ENCODE results near the gene SMYD3. TPM values are rescaled to one million over a fixed set of nuclear protein-coding genes. Genes with fewer than 3 reads are reported as not detected.

Gene SMYD3
- total RNA-seq, 1 experiment from 2014 or later: 25.5 TPM

DNA sequence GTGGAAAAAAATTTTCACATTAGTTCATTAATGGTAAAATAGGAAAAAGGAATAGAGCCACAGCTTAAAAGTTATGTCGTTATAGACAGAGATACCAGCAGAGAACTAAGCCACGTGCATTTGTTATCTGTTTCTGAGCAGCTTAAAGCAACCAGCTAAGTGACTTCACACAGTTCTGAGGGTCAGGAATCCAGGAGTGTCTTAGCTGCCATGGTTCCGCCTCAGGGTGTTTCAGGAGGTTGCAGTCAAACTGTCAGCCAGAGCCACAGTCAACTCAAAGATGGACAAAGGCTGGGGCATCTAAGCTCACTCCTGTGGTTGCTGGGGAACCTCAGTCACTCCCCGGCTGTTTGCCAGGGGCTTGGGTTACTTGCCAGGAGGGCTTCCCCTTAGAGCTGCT lies 515.8 kb downstream of the SMYD3 start:
- no peak overlapping the region for H2BK5ac ChIP-seq (ENCODE audit: insufficient read length, low read length)
- H2BK120ac ChIP-seq (ENCODE audit: low read depth, low read length, poor library complexity, severe bottlenecking): no peak overlapping the region
- H3K27ac Mint-ChIP-seq: no peak overlapping the region
- H3K9ac ChIP-seq (ENCODE audit: extremely low read depth, insufficient read length, low read length): no peak overlapping the region
- no peak overlapping the region for H4K5ac ChIP-seq (ENCODE audit: insufficient read length, low read depth, low read length)
- no peak overlapping the region for H3K14ac ChIP-seq (ENCODE audit: insufficient read depth, low read length)
- H2BK12ac ChIP-seq (ENCODE audit: insufficient read length, low read depth, low read length): no peak overlapping the region
- TF ChIP-seq, protein P1, sequence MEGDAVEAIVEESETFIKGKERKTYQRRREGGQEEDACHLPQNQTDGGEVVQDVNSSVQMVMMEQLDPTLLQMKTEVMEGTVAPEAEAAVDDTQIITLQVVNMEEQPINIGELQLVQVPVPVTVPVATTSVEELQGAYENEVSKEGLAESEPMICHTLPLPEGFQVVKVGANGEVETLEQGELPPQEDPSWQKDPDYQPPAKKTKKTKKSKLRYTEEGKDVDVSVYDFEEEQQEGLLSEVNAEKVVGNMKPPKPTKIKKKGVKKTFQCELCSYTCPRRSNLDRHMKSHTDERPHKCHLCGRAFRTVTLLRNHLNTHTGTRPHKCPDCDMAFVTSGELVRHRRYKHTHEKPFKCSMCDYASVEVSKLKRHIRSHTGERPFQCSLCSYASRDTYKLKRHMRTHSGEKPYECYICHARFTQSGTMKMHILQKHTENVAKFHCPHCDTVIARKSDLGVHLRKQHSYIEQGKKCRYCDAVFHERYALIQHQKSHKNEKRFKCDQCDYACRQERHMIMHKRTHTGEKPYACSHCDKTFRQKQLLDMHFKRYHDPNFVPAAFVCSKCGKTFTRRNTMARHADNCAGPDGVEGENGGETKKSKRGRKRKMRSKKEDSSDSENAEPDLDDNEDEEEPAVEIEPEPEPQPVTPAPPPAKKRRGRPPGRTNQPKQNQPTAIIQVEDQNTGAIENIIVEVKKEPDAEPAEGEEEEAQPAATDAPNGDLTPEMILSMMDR (conservative IDR thresholded peaks at IDR 0.05): no peak
- H4K20me1 ChIP-seq (ENCODE audit: control insufficient read depth, insufficient read depth, insufficient read length): no peaks in the 10 kb centered on the region
- H3K4me1 ChIP-seq (ENCODE audit: insufficient read depth, low read length): 0 out of 2 replicates have a peak, but pooled peaks cover 3% of the 10 kb centered on the region
- no peaks in the 10 kb centered on the region for H3K79me1 ChIP-seq (ENCODE audit: insufficient read depth, low read depth, low read length, poor library complexity, severe bottlenecking)
- no peaks in the 10 kb centered on the region for H3K36me3 Mint-ChIP-seq (ENCODE audit: insufficient read depth in 1 of 3, low read depth in 3 of 3)
- no peak overlapping the region for H4K91ac ChIP-seq (ENCODE audit: insufficient read length, low read depth, low read length)
- H2AK5ac ChIP-seq (ENCODE audit: insufficient read length, low read length): no peak overlapping the region
- H3K27ac ChIP-seq (ENCODE audit: insufficient read length, low read depth, low read length): no peak overlapping the region
- no peak overlapping the region for H2BK15ac ChIP-seq (ENCODE audit: low read depth, low read length)
- H3K4me1 Mint-ChIP-seq: peaks cover 7 to 15% of the 10 kb centered on the region in 2 experiments
- no peaks in the 10 kb centered on the region for H3K79me2 ChIP-seq (ENCODE audit: insufficient read depth, low read length)
- no peak overlapping the region for H3T11ph ChIP-seq (ENCODE audit: low read length)
- H3K27me3 ChIP-seq (ENCODE audit: insufficient read depth, low read length): no peaks in the 10 kb centered on the region
- no peaks in the 10 kb centered on the region for H3K23me2 ChIP-seq (ENCODE audit: insufficient read length, low read depth, low read length, poor library complexity, severe bottlenecking)
- no CpG with 5 or more reads among the region's 4 CpGs for WGBS (ENCODE audit: extremely low coverage, insufficient read length, low lambda C conversion rate)
- no peak overlapping the region for H2BK20ac ChIP-seq (ENCODE audit: low read depth, low read length, poor library complexity, severe bottlenecking)
- H3K9me3 ChIP-seq (ENCODE audit: control insufficient read depth, low read depth, low read length): no peaks in the 10 kb centered on the region
- H3K18ac ChIP-seq (ENCODE audit: insufficient read length, low read depth, low read length): no peak overlapping the region
- H3K56ac ChIP-seq (ENCODE audit: insufficient read length, low read depth, low read length): no peak overlapping the region
- no peak overlapping the region for H3K23ac ChIP-seq (ENCODE audit: insufficient read length, low read depth, low read length)
- no peak for DNase-seq
- H3K4me3 Mint-ChIP-seq: no peak overlapping the region
- no peak overlapping the region for H4K8ac ChIP-seq (replicated peaks; ENCODE audit: insufficient read length, low read depth, low read length)
- H3K4ac ChIP-seq (ENCODE audit: low read depth, low read length): no peak overlapping the region
- no peaks in the 10 kb centered on the region for H3K27me3 Mint-ChIP-seq (ENCODE audit: low read depth)
- H2AFZ ChIP-seq (ENCODE audit: low read length): no peak overlapping the region
- H3K4me2 ChIP-seq (ENCODE audit: insufficient read depth, insufficient read length, low read length): no peak overlapping the region
- H3K9me3 Mint-ChIP-seq: no peaks in the 10 kb centered on the region

All from H9 (cell line).